DND-41 (cell line): ENCODE data around the gene TTLL5.

ENCODE experiments used
- EZH2 ChIP-seq: IDR thresholded peaks from 3 replicates; pipeline ENCODE4 v1.6.1; 2012; ENCODE audit warnings: borderline replicate concordance, low read depth, mild to moderate bottlenecking, moderate library complexity, low read length, inconsistent platforms; ENCODE audit not compliant: severe bottlenecking
- TF ChIP-seq, protein P1 (sequence below): IDR thresholded peaks from 2 replicates; pipeline ENCODE4 v1.5.1; 2012; ENCODE audit warnings: borderline replicate concordance, low read length, moderate library complexity, mild to moderate bottlenecking; ENCODE audit not compliant: poor library complexity, severe bottlenecking; ENCODE audit errors: extremely low read depth

DNA sequence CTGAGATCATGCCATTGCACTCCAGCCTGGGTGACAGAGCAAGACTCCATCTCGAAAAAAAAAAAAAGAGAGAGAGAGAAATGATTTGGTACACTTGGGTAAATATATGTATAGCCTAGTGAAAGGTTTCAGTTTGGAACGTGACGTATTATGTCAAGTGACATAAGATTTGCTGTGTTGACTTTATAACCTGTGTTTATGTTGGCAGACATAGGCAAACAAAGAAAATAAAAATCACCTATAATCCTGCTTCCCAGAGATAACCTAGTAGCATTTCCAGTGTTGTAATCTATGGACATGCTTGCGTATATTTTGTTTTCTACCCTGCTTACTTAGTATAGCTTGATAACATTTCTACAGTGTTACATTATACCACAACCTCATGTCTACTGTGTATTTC is 17.1 kb upstream of the TTLL5 start:
- TF ChIP-seq, protein P1, sequence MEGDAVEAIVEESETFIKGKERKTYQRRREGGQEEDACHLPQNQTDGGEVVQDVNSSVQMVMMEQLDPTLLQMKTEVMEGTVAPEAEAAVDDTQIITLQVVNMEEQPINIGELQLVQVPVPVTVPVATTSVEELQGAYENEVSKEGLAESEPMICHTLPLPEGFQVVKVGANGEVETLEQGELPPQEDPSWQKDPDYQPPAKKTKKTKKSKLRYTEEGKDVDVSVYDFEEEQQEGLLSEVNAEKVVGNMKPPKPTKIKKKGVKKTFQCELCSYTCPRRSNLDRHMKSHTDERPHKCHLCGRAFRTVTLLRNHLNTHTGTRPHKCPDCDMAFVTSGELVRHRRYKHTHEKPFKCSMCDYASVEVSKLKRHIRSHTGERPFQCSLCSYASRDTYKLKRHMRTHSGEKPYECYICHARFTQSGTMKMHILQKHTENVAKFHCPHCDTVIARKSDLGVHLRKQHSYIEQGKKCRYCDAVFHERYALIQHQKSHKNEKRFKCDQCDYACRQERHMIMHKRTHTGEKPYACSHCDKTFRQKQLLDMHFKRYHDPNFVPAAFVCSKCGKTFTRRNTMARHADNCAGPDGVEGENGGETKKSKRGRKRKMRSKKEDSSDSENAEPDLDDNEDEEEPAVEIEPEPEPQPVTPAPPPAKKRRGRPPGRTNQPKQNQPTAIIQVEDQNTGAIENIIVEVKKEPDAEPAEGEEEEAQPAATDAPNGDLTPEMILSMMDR: no peak
- TF ChIP-seq EZH2: no peak
